Measurements from ENCODE around the gene CNST. TPM values are rescaled to one million over a fixed set of nuclear protein-coding genes. Genes with fewer than 3 reads are reported as not detected.
A peak's percentile ranks its signal among the peaks of the same experiment; 100 is the strongest.

The CNST gene
- total and polyA plus RNA-seq, 2 experiments from 2014 or later, result 13.1 to 17.9 TPM

DNA sequence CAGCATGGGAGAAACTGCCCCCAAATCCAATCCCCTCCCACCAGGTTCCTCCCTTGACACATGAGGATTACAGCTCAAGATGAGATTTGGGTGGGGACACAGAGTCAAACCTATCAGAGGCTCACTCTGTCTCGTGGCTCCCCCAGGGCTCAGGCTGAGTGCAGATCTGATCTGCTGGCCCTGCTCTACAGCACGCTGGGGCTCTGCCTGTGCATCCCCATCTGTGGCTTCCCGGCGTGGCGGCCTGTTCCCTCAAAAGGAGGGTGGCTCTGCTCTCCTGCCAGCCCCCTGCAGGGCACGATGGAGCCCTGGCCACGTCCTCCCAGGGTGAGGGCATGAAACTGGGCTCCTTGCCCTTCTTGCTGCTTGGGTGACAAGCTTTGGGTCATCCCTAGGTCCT is 39.3 kb upstream of the CNST start:
- H3K9me3 ChIP-seq (ENCODE audit: low read depth), result no peaks in the 10 kb centered on the region
- no peak for DNase-seq (ENCODE audit: low read depth in 1 of 2, low spot score in 1 of 2)
- no peaks in the 10 kb centered on the region for H3K27me3 ChIP-seq
- TF ChIP-seq CTCF (IDR thresholded peaks at IDR 0.05; ENCODE audit: low read depth, low read length), result no peak
- H3K27ac ChIP-seq, result no peak overlapping the region
- no peaks in the 10 kb centered on the region for H3K4me1 ChIP-seq (ENCODE audit: low read depth)
- no peak overlapping the region for H3K4me3 ChIP-seq
- H3K36me3 ChIP-seq, result no peaks in the 10 kb centered on the region

GRCh38 chr1:246527402-246528088 is 38.7 kb upstream of the CNST start:
- Histone ChIP-seq H3K27ac (no peak overlapping the region), H3K36me3 (no peaks in the 10 kb centered on the region), H3K4me1 (ENCODE audit: low read depth) (no peaks in the 10 kb centered on the region), H3K9me3 (ENCODE audit: low read depth) (no peaks in the 10 kb centered on the region), H3K4me3 (no peak overlapping the region), H3K27me3 (no peaks in the 10 kb centered on the region)
- DNase-seq (ENCODE audit: low read depth in 1 of 2, low spot score in 1 of 2), result peak in 1 of 2 donors; percentile 10
- no peak for TF ChIP-seq CTCF (IDR thresholded peaks at IDR 0.05; ENCODE audit: low read depth, low read length)

- no peak for TF ChIP-seq CTCF (IDR thresholded peaks at IDR 0.05; ENCODE audit: low read depth, low read length)
- Histone ChIP-seq H3K36me3 (no peaks in the 10 kb centered on the region), H3K27ac (no peak overlapping the region), H3K4me1 (ENCODE audit: low read depth) (no peaks in the 10 kb centered on the region), H3K27me3 (no peaks in the 10 kb centered on the region), H3K4me3 (no peak overlapping the region), H3K9me3 (ENCODE audit: low read depth) (no peaks in the 10 kb centered on the region)
- DNase-seq (ENCODE audit: low read depth in 1 of 2, low spot score in 1 of 2), result no peak
Measured at GRCh38 chr1:246528933-246529731, 37.1 kb upstream of the CNST start.

GRCh38 chr1:246530482-246530881 is 35.8 kb upstream of the CNST start:
- Histone ChIP-seq H3K27ac (no peak overlapping the region), H3K4me1 (ENCODE audit: low read depth) (no peaks in the 10 kb centered on the region), H3K4me3 (no peak overlapping the region), H3K36me3 (no peaks in the 10 kb centered on the region), H3K9me3 (ENCODE audit: low read depth) (no peaks in the 10 kb centered on the region), H3K27me3 (no peaks in the 10 kb centered on the region)
- DNase-seq (ENCODE audit: low read depth in 1 of 2, low spot score in 1 of 2), result no peak
- no peak for TF ChIP-seq CTCF (IDR thresholded peaks at IDR 0.05; ENCODE audit: low read depth, low read length)

GRCh38 chr1:246532519-246532918 is 33.7 kb upstream of the CNST start:
- no peaks in the 10 kb centered on the region for H3K27me3 ChIP-seq
- no peak overlapping the region for H3K4me3 ChIP-seq
- no peaks in the 10 kb centered on the region for H3K36me3 ChIP-seq
- no peak overlapping the region for H3K27ac ChIP-seq
- no peak for DNase-seq (ENCODE audit: low read depth in 1 of 2, low spot score in 1 of 2)
- peak; percentile 16 for TF ChIP-seq CTCF (IDR thresholded peaks at IDR 0.05; ENCODE audit: low read depth, low read length)
- no peaks in the 10 kb centered on the region for H3K4me1 ChIP-seq (ENCODE audit: low read depth)
- no peaks in the 10 kb centered on the region for H3K9me3 ChIP-seq (ENCODE audit: low read depth)

All from cardiac muscle cell (in vitro differentiated cells and primary cell).